NCI-H446 (cell line): ENCODE measurements around the gene AFF3.
"Not testable (repeated sequence)": the region's sequence is repeated elsewhere in the genome, so short reads cannot be mapped to it uniquely, and the experiment has no call there.

ENCODE experiments used
- DNase-seq, 2 experiments: peaks; one replicate each; lab custom pipeline; 2025; lab: John Stamatoyannopoulos, UW

Gene AFF3

GRCh38 chr2:99960790-99961189 lies 181.6 kb downstream of the AFF3 start:
- DNase-seq = no peak

- no peak for DNase-seq
These were observed 182.1 kb downstream of the AFF3 start for GRCh38 chr2:99960291-99960690.

- no peak for DNase-seq
These were observed 183.0 kb downstream of the AFF3 start for GRCh38 chr2:99959261-99960014.

GRCh38 chr2:99957332-99958133 lies 184.9 kb downstream of the AFF3 start:
- no peak for DNase-seq

GRCh38 chr2:99956232-99957030 lies 186.0 kb downstream of the AFF3 start:
- no peak for DNase-seq

GRCh38 chr2:99953750-99954149 lies 188.6 kb downstream of the AFF3 start:
- no peak for DNase-seq

GRCh38 chr2:99949963-99950362 lies 192.4 kb downstream of the AFF3 start:
- no peak for DNase-seq

- DNase-seq = no peak
These were observed 192.9 kb downstream of the AFF3 start for GRCh38 chr2:99949530-99949929.

GRCh38 chr2:99948010-99948409 lies 194.4 kb downstream of the AFF3 start:
- DNase-seq = no peak

- not testable (repeated sequence) for DNase-seq
These were observed 195.0 kb downstream of the AFF3 start for GRCh38 chr2:99947366-99947765.

- DNase-seq = no peak
These were observed 198.4 kb downstream of the AFF3 start for GRCh38 chr2:99944019-99944418.

- DNase-seq = no peak
These were observed 199.6 kb downstream of the AFF3 start for GRCh38 chr2:99942561-99943347.

- no peak for DNase-seq
These were observed 201.4 kb downstream of the AFF3 start for GRCh38 chr2:99940963-99941362.

GRCh38 chr2:99939135-99939534 lies 203.3 kb downstream of the AFF3 start:
- no peak for DNase-seq

GRCh38 chr2:99938250-99938649 lies 204.1 kb downstream of the AFF3 start:
- DNase-seq = no peak

GRCh38 chr2:99936065-99936464 lies 206.3 kb downstream of the AFF3 start:
- DNase-seq = no peak

- DNase-seq = no peak
These were observed 206.7 kb downstream of the AFF3 start for GRCh38 chr2:99935662-99936061.

- DNase-seq = no peak
These were observed 208.3 kb downstream of the AFF3 start for GRCh38 chr2:99933894-99934650.

- not testable (repeated sequence) for DNase-seq
These were observed 208.9 kb downstream of the AFF3 start for GRCh38 chr2:99933491-99933890.

- no peak for DNase-seq
These were observed 213.8 kb downstream of the AFF3 start for GRCh38 chr2:99928470-99929053.
